ENCODE measurements around the gene SLFNL1. TPM values are rescaled to one million over a fixed set of nuclear protein-coding genes. Genes with fewer than 3 reads are reported as not detected.

Gene SLFNL1
- total and polyA plus RNA-seq, 2 experiments from 2014 or later, result 0.11 to 0.21 TPM

DNA sequence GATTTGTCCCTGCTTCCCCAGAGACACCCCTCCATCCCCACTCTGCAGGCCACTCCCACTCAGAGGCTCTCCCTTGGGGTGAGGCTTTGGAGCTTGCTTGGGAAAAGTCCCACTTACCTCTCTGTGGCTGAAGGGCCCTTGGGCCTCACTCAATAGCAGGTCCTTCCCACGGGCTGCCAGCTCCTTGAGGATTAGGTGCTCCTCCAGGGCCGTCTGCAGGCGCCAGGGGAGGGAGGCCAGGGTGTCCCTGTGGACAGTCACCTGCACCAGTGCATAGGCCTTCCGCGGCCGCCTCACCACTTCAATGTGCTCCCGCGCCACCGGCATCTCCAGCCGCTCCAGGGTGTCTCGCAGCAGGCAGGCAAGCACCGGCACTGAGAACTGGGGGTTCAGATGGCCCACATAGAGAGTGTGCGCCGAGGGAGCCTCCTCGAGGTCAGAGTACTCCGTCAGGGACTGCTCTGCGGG lies 1.4 kb downstream of the SLFNL1 start:
- no peaks in the 10 kb centered on the region for H3F3A ChIP-seq (ENCODE audit: insufficient read depth)
- no peak overlapping the region for H3K9ac ChIP-seq
- H3K4me1 ChIP-seq (ENCODE audit: insufficient read depth), result no peaks in the 10 kb centered on the region
- no peaks in the 10 kb centered on the region for H3K9me2 ChIP-seq (ENCODE audit: insufficient read depth)
- no peaks in the 10 kb centered on the region for H4K20me1 ChIP-seq (ENCODE audit: insufficient read depth)
- H3K36me3 ChIP-seq (ENCODE audit: low read depth), result no peaks in the 10 kb centered on the region
- H3K9me3 ChIP-seq (ENCODE audit: low read depth), result no peaks in the 10 kb centered on the region
- H3K27me3 ChIP-seq (replicated peaks; ENCODE audit: insufficient read depth), result no peaks in the 10 kb centered on the region
- no peak for DNase-seq
- H2AFZ ChIP-seq, result no peak overlapping the region
- 89 to 92% methylated on average over 16 to 17 of the region's 17 CpGs for WGBS, 2 experiments (ENCODE audit: low coverage in 1 of 2, low lambda C conversion rate in 2 of 2, missing lambda C conversion rate in 2 of 2)
- H3K4me2 ChIP-seq (ENCODE audit: unreplicated experiment), result no peak overlapping the region
- TF ChIP-seq EZH2 (IDR thresholded peaks at IDR 0.05; ENCODE audit: insufficient read depth, poor library complexity, severe bottlenecking) (no peak), EZH2phosphoT487 (IDR thresholded peaks at IDR 0.05; ENCODE audit: insufficient read depth, low read depth) (no peak)
- in situ Hi-C loops (cut with MboI), result no loop called here
- H3K4me3 ChIP-seq, result no peak overlapping the region
- H3K27ac ChIP-seq, result no peak overlapping the region
- H3K79me2 ChIP-seq (ENCODE audit: insufficient read depth), result no peaks in the 10 kb centered on the region

DNA sequence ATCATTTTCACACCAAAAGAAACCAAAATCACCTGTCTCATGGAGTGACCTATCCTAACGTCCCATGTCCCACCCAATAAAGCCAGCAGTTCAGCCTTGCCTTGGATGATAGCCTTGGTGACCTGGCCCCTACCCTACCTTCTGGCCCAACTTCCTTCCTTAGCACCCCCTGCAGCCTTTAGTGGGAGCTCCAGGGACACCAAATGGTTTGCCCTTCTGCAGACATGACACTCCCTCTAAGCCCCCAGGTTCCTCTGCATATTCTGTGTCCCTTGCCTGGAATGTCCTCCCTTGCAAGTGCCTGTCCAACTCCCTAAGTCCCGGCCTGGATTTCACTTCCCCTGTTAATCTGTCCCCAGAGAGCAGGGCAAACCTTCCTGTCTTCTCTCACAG lies 2.2 kb downstream of the SLFNL1 start:
- WGBS, 2 experiments (ENCODE audit: low coverage in 1 of 2, low lambda C conversion rate in 2 of 2, missing lambda C conversion rate in 2 of 2), result 48 to 61% methylated on average over 2 of the region's 2 CpGs

DNA sequence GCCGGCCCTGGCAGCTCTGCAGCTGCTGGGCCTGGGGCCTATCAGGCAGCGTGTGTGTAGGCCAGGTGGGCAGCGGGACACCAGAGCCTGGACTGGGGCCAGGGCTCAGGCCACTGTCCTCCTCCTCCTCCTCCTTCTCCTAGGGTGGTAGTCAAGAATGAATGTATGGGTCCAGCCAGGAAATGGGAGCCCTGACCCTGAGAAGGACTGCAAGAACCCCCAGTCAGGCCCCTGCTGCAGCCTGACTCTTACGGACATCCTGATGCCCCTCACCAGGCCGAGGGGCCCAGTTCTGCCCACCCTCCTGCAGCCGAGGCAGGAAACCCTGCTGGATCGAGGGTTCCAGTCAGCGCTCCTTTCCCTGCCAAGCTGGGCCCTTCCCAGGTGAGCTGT lies 3.5 kb downstream of the SLFNL1 start:
- H2AFZ ChIP-seq, result no peak overlapping the region
- no peak overlapping the region for H3K27ac ChIP-seq
- H3K9me2 ChIP-seq (ENCODE audit: insufficient read depth), result no peaks in the 10 kb centered on the region
- WGBS, 2 experiments (ENCODE audit: low coverage in 1 of 2, low lambda C conversion rate in 2 of 2, missing lambda C conversion rate in 2 of 2), result 93 to 94% methylated on average over 8 of the region's 8 CpGs
- DNase-seq, result no peak
- H3K4me3 ChIP-seq, result no peak overlapping the region
- in situ Hi-C loops (cut with MboI), result no loop called here
- H3K4me2 ChIP-seq (ENCODE audit: unreplicated experiment), result no peak overlapping the region
- H3K27me3 ChIP-seq (replicated peaks; ENCODE audit: insufficient read depth), result no peaks in the 10 kb centered on the region
- no peaks in the 10 kb centered on the region for H3K79me2 ChIP-seq (ENCODE audit: insufficient read depth)
- H3F3A ChIP-seq (ENCODE audit: insufficient read depth), result no peaks in the 10 kb centered on the region
- H4K20me1 ChIP-seq (ENCODE audit: insufficient read depth), result no peaks in the 10 kb centered on the region
- no peaks in the 10 kb centered on the region for H3K4me1 ChIP-seq (ENCODE audit: insufficient read depth)
- H3K9ac ChIP-seq, result no peak overlapping the region
- H3K9me3 ChIP-seq (ENCODE audit: low read depth), result no peaks in the 10 kb centered on the region
- no peaks in the 10 kb centered on the region for H3K36me3 ChIP-seq (ENCODE audit: low read depth)
- TF ChIP-seq EZH2phosphoT487 (IDR thresholded peaks at IDR 0.05; ENCODE audit: insufficient read depth, low read depth) (no peak), EZH2 (IDR thresholded peaks at IDR 0.05; ENCODE audit: insufficient read depth, poor library complexity, severe bottlenecking) (no peak)

More for the DNA sequence above, 2.2 kb downstream of the SLFNL1 start:
- no peak overlapping the region for H3K4me3 ChIP-seq
- H3K27ac ChIP-seq, result no peak overlapping the region
- no peaks in the 10 kb centered on the region for H3K9me2 ChIP-seq (ENCODE audit: insufficient read depth)
- H3K9ac ChIP-seq, result no peak overlapping the region
- no peak for DNase-seq
- H4K20me1 ChIP-seq (ENCODE audit: insufficient read depth), result no peaks in the 10 kb centered on the region
- no peaks in the 10 kb centered on the region for H3K79me2 ChIP-seq (ENCODE audit: insufficient read depth)
- in situ Hi-C loops (cut with MboI), result no loop called here
- no peak overlapping the region for H2AFZ ChIP-seq
- H3F3A ChIP-seq (ENCODE audit: insufficient read depth), result no peaks in the 10 kb centered on the region
- no peaks in the 10 kb centered on the region for H3K9me3 ChIP-seq (ENCODE audit: low read depth)
- no peaks in the 10 kb centered on the region for H3K36me3 ChIP-seq (ENCODE audit: low read depth)
- TF ChIP-seq EZH2phosphoT487 (IDR thresholded peaks at IDR 0.05; ENCODE audit: insufficient read depth, low read depth), result no peak
- TF ChIP-seq EZH2 (IDR thresholded peaks at IDR 0.05; ENCODE audit: insufficient read depth, poor library complexity, severe bottlenecking), result no peak
- H3K4me1 ChIP-seq (ENCODE audit: insufficient read depth), result no peaks in the 10 kb centered on the region
- H3K4me2 ChIP-seq (ENCODE audit: unreplicated experiment), result no peak overlapping the region
- H3K27me3 ChIP-seq (replicated peaks; ENCODE audit: insufficient read depth), result no peaks in the 10 kb centered on the region

- H2AFZ ChIP-seq, result no peak overlapping the region
- WGBS, 2 experiments (ENCODE audit: low coverage in 1 of 2, low lambda C conversion rate in 2 of 2, missing lambda C conversion rate in 2 of 2), result 94 to 95% methylated on average over 40 to 41 of the region's 44 CpGs
- in situ Hi-C loops (cut with MboI), result no loop called here
- H4K20me1 ChIP-seq (ENCODE audit: insufficient read depth), result no peaks in the 10 kb centered on the region
- no peak overlapping the region for H3K4me3 ChIP-seq
- peaks cover 4% of the 10 kb centered on the region; the same call in 1 of the 2 replicates for H3K36me3 ChIP-seq (ENCODE audit: low read depth)
- H3K27me3 ChIP-seq (replicated peaks; ENCODE audit: insufficient read depth), result no peaks in the 10 kb centered on the region
- TF ChIP-seq EZH2 (IDR thresholded peaks at IDR 0.05; ENCODE audit: insufficient read depth, poor library complexity, severe bottlenecking), result no peak
- no peak for TF ChIP-seq EZH2phosphoT487 (IDR thresholded peaks at IDR 0.05; ENCODE audit: insufficient read depth, low read depth)
- DNase-seq, result no peak
- no peaks in the 10 kb centered on the region for H3K9me3 ChIP-seq (ENCODE audit: low read depth)
- no peak overlapping the region for H3K27ac ChIP-seq
- no peak overlapping the region for H3K4me2 ChIP-seq (ENCODE audit: unreplicated experiment)
- no peaks in the 10 kb centered on the region for H3K9me2 ChIP-seq (ENCODE audit: insufficient read depth)
- H3K4me1 ChIP-seq (ENCODE audit: insufficient read depth), result no peaks in the 10 kb centered on the region
- no peak overlapping the region for H3K9ac ChIP-seq
- H3F3A ChIP-seq (ENCODE audit: insufficient read depth), result no peaks in the 10 kb centered on the region
- no peaks in the 10 kb centered on the region for H3K79me2 ChIP-seq (ENCODE audit: insufficient read depth)
Measured at GRCh38 chr1:41017141-41018017, 4.1 kb downstream of the SLFNL1 start.
